Measurements from ENCODE around the gene TMUB1.

Gene TMUB1

DNA sequence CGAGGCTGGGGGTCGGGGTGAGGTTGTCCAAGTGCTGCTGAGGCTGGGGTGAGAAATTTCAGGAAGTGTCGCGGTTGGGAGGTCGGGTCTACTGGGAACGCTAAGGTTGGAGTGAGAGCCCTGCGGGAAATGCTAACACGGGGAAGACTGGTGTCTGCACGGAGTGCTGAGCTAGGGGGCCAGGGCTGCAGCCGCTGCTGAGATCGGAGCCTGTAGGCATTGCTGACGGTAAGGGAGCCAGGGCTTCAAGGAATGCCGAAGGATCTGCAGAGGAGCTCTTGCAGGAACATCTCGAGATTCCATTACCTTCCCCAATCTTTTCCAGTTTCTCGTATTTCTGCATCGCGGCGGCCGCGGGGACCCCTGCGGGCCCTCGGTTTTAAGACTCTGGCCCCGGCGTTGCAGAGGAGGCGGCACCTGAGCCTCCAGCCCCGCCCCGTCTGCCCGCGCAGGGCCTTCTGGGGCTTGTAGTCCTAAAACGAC lies 25.7 kb downstream of the TMUB1 start, which contains the start of gene CDK5:
Gene CDK5 (minus strand): TSS at position 392 of the 483 bp plus-strand sequence. CDS start 49 bp downstream, at position 343.
- no peak within 1 kb of the TSS for H2BK15ac ChIP-seq (ENCODE audit: low read length)
- H3K4ac ChIP-seq (ENCODE audit: low read length), result no peak within 1 kb of the TSS
- H3K9me3 ChIP-seq (replicated peaks in 1 of 2; ENCODE audit: control insufficient read depth in 2 of 2, insufficient read depth in 1 of 2, low read depth in 1 of 2, low read length in 2 of 2), result peaks cover 0 to 1% of the 10 kb centered on the region in 2 donors
- no peak within 1 kb of the TSS for H3K14ac ChIP-seq (ENCODE audit: low read length)
- DNase-seq (ENCODE audit: low spot score), result no peak
- H2BK12ac ChIP-seq (ENCODE audit: low read length), result no peak within 1 kb of the TSS
- peak within 1 kb of the TSS; percentile 57 for H3K27ac ChIP-seq (replicated peaks; ENCODE audit: low read length)
- no CpG with 5 or more reads among the region's 30 CpGs for WGBS, 2 donors (ENCODE audit: extremely low coverage in 2 of 2, insufficient read length in 2 of 2, insufficient replicate concordance in 1 of 2)
- peak within 1 kb of the TSS; percentile 71 for H3K9ac ChIP-seq (ENCODE audit: low read depth, low read length, poor library complexity)
- peak within 1 kb of the TSS; percentile 72 for H3K4me2 ChIP-seq (ENCODE audit: insufficient read depth, low read length, poor library complexity, severe bottlenecking)
- peaks cover 0 to 30% (median 0%) of the 10 kb centered on the region in 3 experiments for H3K27me3 ChIP-seq (ENCODE audit: control insufficient read depth in 3 of 3, insufficient read depth in 3 of 3, low read depth in 1 of 3, low read length in 3 of 3)
- H2AFZ ChIP-seq (ENCODE audit: low read length), result peak within 1 kb of the TSS; percentile 86
- H3K36me3 ChIP-seq (replicated peaks in 1 of 2; ENCODE audit: control insufficient read depth in 2 of 2, insufficient read depth in 2 of 2, low read length in 2 of 2), result peaks cover 2 to 12% of the 10 kb centered on the region in 2 donors
- H3K18ac ChIP-seq (ENCODE audit: low read length), result peak within 1 kb of the TSS; percentile 66
- no peak within 1 kb of the TSS for H4K8ac ChIP-seq (ENCODE audit: low read depth, low read length)
- peaks cover 2% of the 10 kb centered on the region for H3K79me1 ChIP-seq (ENCODE audit: low read depth, low read length)
- H2BK120ac ChIP-seq (ENCODE audit: low read depth, low read length), result no peak within 1 kb of the TSS
- no peak within 1 kb of the TSS for H4K91ac ChIP-seq (ENCODE audit: low read depth, low read length, poor library complexity)
- H3K23ac ChIP-seq (ENCODE audit: low read depth, low read length, poor library complexity), result peak within 1 kb of the TSS; percentile 15
- H3K4me1 ChIP-seq (ENCODE audit: control insufficient read depth in 2 of 2, insufficient read depth in 1 of 2, low read depth in 1 of 2, low read length in 2 of 2), result peaks cover 25 to 34% of the 10 kb centered on the region in 2 donors
- peak within 1 kb of the TSS; percentile 61 to 81 for H3K4me3 ChIP-seq (ENCODE audit: low read length in 2 of 2)
- no peak within 1 kb of the TSS for H2AK5ac ChIP-seq (ENCODE audit: low read depth, low read length)
- H2BK5ac ChIP-seq (ENCODE audit: low read length), result no peak within 1 kb of the TSS

DNA sequence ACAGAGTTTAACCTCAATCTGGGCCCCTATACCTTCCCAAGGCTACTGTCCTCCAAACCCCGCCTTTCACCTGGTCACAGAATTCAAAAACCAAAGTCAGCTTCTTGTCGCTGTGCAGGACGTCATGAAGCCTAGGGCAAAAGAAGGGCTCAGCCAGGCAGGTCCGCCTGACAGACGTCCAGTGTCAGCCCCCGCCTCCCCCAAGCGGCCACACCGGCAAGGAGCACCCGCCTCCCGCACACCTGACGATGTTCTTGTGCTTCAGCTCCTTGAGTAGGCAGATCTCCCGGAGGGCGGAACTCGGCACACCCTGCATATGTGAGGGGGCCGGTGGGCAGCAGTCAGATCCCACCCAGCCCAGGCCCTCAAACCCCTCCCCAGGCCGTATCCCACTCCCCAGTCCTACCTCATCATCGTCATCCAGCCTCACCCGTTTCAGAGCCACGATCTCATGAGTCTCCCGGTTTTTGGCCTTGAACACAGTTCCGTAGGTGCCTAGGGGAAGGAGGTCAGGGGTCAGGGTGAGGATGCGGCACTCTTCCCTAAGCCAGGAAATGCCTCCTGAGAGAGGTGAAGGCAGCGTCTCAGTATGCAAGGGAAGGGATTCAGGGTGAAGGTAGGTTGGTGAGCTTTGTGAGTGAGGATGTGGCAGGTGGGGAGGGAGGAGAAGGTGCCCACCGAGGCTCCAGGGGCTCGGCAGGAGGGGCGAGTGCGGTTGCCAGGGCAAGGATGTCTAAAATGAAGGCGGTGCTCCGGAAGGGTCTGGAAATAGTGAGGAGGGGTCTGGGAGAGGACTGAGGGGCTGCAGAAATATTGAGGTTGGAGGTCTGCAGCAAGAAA lies 26.4 kb downstream of the TMUB1 start:
- no peak overlapping the region for H2BK12ac ChIP-seq (ENCODE audit: low read length)
- H3K36me3 ChIP-seq (replicated peaks in 1 of 2; ENCODE audit: control insufficient read depth in 2 of 2, insufficient read depth in 2 of 2, low read length in 2 of 2), result peaks cover 3 to 7% of the 10 kb centered on the region in 2 donors
- no peak for DNase-seq (ENCODE audit: low spot score)
- peaks cover 0 to 33% (median 0%) of the 10 kb centered on the region in 3 experiments for H3K27me3 ChIP-seq (ENCODE audit: control insufficient read depth in 3 of 3, insufficient read depth in 3 of 3, low read depth in 1 of 3, low read length in 3 of 3)
- no peak overlapping the region for H4K8ac ChIP-seq (ENCODE audit: low read depth, low read length)
- H4K91ac ChIP-seq (ENCODE audit: low read depth, low read length, poor library complexity), result no peak overlapping the region
- no peak overlapping the region for H3K14ac ChIP-seq (ENCODE audit: low read length)
- WGBS, 2 donors (ENCODE audit: extremely low coverage in 2 of 2, insufficient read length in 2 of 2, insufficient replicate concordance in 1 of 2), result no CpG with 5 or more reads among the region's 29 CpGs
- peak overlapping the region; percentile 72 for H3K4me2 ChIP-seq (ENCODE audit: insufficient read depth, low read length, poor library complexity, severe bottlenecking)
- H3K4me3 ChIP-seq (ENCODE audit: low read length in 2 of 2), result peak overlapping the region; percentile 61 to 81
- H3K9me3 ChIP-seq (replicated peaks in 1 of 2; ENCODE audit: control insufficient read depth in 2 of 2, insufficient read depth in 1 of 2, low read depth in 1 of 2, low read length in 2 of 2), result peaks cover 0 to 2% of the 10 kb centered on the region in 2 donors
- H3K27ac ChIP-seq (replicated peaks; ENCODE audit: low read length), result no peak overlapping the region
- H3K79me1 ChIP-seq (ENCODE audit: low read depth, low read length), result peaks cover 3% of the 10 kb centered on the region
- H3K4ac ChIP-seq (ENCODE audit: low read length), result no peak overlapping the region
- H3K9ac ChIP-seq (ENCODE audit: low read depth, low read length, poor library complexity), result peak overlapping the region; percentile 18
- H2BK120ac ChIP-seq (ENCODE audit: low read depth, low read length), result no peak overlapping the region
- peak overlapping the region; percentile 15 for H3K23ac ChIP-seq (ENCODE audit: low read depth, low read length, poor library complexity)
- H3K18ac ChIP-seq (ENCODE audit: low read length), result no peak overlapping the region
- no peak overlapping the region for H2BK5ac ChIP-seq (ENCODE audit: low read length)
- no peak overlapping the region for H2BK15ac ChIP-seq (ENCODE audit: low read length)
- peak overlapping the region; percentile 86 for H2AFZ ChIP-seq (ENCODE audit: low read length)
- peaks cover 25 to 29% of the 10 kb centered on the region in 2 donors for H3K4me1 ChIP-seq (ENCODE audit: control insufficient read depth in 2 of 2, insufficient read depth in 1 of 2, low read depth in 1 of 2, low read length in 2 of 2)
- no peak overlapping the region for H2AK5ac ChIP-seq (ENCODE audit: low read depth, low read length)

DNA sequence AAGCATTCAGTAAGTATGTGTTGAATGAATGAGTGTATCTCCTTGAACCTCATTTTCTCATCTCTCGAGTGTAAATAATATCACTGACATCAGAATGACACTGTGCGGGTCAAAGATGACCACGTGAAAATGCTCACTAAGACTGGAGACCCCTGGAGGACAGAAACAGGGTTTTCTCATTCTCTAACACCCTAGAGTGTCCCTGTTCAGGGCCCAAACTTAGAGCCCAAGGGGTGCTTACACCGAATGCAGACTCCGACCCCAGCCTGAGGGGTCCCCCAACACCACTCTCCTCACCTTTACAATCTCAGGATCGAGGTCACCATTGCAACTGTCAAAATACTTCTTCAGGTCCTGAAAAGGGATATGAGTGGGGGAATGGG lies 27.0 kb downstream of the TMUB1 start:
- Histone ChIP-seq H3K27me3 (ENCODE audit: control insufficient read depth in 3 of 3, insufficient read depth in 3 of 3, low read depth in 1 of 3, low read length in 3 of 3) (peaks cover 0 to 31% (median 0%) of the 10 kb centered on the region in 3 experiments), H3K79me1 (ENCODE audit: low read depth, low read length) (peaks cover 3% of the 10 kb centered on the region), H3K9ac (ENCODE audit: low read depth, low read length, poor library complexity) (no peak overlapping the region), H4K8ac (ENCODE audit: low read depth, low read length) (no peak overlapping the region), H2AK5ac (ENCODE audit: low read depth, low read length) (no peak overlapping the region), H3K36me3 (replicated peaks in 1 of 2; ENCODE audit: control insufficient read depth in 2 of 2, insufficient read depth in 2 of 2, low read length in 2 of 2) (peaks cover 3 to 4% of the 10 kb centered on the region in 2 donors), H2BK15ac (ENCODE audit: low read length) (no peak overlapping the region), H3K4me1 (ENCODE audit: control insufficient read depth in 2 of 2, insufficient read depth in 1 of 2, low read depth in 1 of 2, low read length in 2 of 2) (peaks cover 22 to 23% of the 10 kb centered on the region in 2 donors), H3K4me2 (ENCODE audit: insufficient read depth, low read length, poor library complexity, severe bottlenecking) (no peak overlapping the region), H3K27ac (replicated peaks; ENCODE audit: low read length) (no peak overlapping the region), H2BK120ac (ENCODE audit: low read depth, low read length) (no peak overlapping the region), H2BK5ac (ENCODE audit: low read length) (no peak overlapping the region), H3K14ac (ENCODE audit: low read length) (no peak overlapping the region), H4K91ac (ENCODE audit: low read depth, low read length, poor library complexity) (no peak overlapping the region), H3K18ac (ENCODE audit: low read length) (no peak overlapping the region), H2BK12ac (ENCODE audit: low read length) (no peak overlapping the region), H3K9me3 (replicated peaks in 1 of 2; ENCODE audit: control insufficient read depth in 2 of 2, insufficient read depth in 1 of 2, low read depth in 1 of 2, low read length in 2 of 2) (peaks cover 0 to 2% of the 10 kb centered on the region in 2 donors), H3K4ac (ENCODE audit: low read length) (no peak overlapping the region), H2AFZ (ENCODE audit: low read length) (no peak overlapping the region), H3K4me3 (ENCODE audit: low read length in 2 of 2) (no peak overlapping the region), H3K23ac (ENCODE audit: low read depth, low read length, poor library complexity) (no peak overlapping the region)
- WGBS, 2 donors (ENCODE audit: extremely low coverage in 2 of 2, insufficient read length in 2 of 2, insufficient replicate concordance in 1 of 2), result no CpG with 5 or more reads among the region's 6 CpGs
- no peak for DNase-seq (ENCODE audit: low spot score)

DNA sequence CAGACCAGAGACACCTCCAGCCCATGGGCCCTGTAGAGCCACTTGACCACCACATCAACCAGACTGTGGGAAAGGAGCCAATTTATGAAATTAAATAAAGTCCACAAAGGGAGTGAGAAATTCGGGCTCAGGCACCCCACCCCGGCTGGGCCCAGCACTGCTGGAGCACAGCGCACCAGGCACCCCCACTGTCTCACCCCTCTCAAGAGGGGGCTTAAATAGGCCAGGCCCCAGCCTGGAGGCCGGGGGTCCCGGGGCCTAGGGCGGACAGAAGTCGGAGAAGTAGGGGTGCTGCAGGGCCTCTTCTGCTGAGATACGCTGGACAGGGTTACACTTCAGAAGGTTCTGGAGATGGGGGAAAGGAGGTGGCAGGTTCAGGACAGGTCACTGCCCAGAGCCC lies 29.5 kb downstream of the TMUB1 start:
- Histone ChIP-seq H3K79me1 (ENCODE audit: low read depth, low read length) (peaks cover 1% of the 10 kb centered on the region), H4K8ac (ENCODE audit: low read depth, low read length) (no peak overlapping the region), H3K4me1 (ENCODE audit: control insufficient read depth in 2 of 2, insufficient read depth in 1 of 2, low read depth in 1 of 2, low read length in 2 of 2) (peaks cover 10% of the 10 kb centered on the region in 2 donors), H2BK15ac (ENCODE audit: low read length) (no peak overlapping the region), H2AK5ac (ENCODE audit: low read depth, low read length) (no peak overlapping the region), H3K9ac (ENCODE audit: low read depth, low read length, poor library complexity) (no peak overlapping the region), H2BK12ac (ENCODE audit: low read length) (no peak overlapping the region), H3K4ac (ENCODE audit: low read length) (no peak overlapping the region), H3K36me3 (replicated peaks in 1 of 2; ENCODE audit: control insufficient read depth in 2 of 2, insufficient read depth in 2 of 2, low read length in 2 of 2) (peaks cover 3 to 4% of the 10 kb centered on the region in 2 donors), H3K14ac (ENCODE audit: low read length) (no peak overlapping the region), H3K9me3 (replicated peaks in 1 of 2; ENCODE audit: control insufficient read depth in 2 of 2, insufficient read depth in 1 of 2, low read depth in 1 of 2, low read length in 2 of 2) (peaks cover 0 to 2% of the 10 kb centered on the region in 2 donors), H3K27ac (replicated peaks; ENCODE audit: low read length) (no peak overlapping the region), H2BK120ac (ENCODE audit: low read depth, low read length) (no peak overlapping the region), H3K4me3 (ENCODE audit: low read length in 2 of 2) (no peak overlapping the region), H4K91ac (ENCODE audit: low read depth, low read length, poor library complexity) (no peak overlapping the region), H3K4me2 (ENCODE audit: insufficient read depth, low read length, poor library complexity, severe bottlenecking) (no peak overlapping the region), H3K27me3 (ENCODE audit: control insufficient read depth in 3 of 3, insufficient read depth in 3 of 3, low read depth in 1 of 3, low read length in 3 of 3) (peaks cover 0 to 43% (median 6%) of the 10 kb centered on the region in 3 experiments), H2AFZ (ENCODE audit: low read length) (no peak overlapping the region), H3K23ac (ENCODE audit: low read depth, low read length, poor library complexity) (no peak overlapping the region), H3K18ac (ENCODE audit: low read length) (no peak overlapping the region), H2BK5ac (ENCODE audit: low read length) (peak overlapping the region; percentile 28)
- WGBS, 2 donors (ENCODE audit: extremely low coverage in 2 of 2, insufficient read length in 2 of 2, insufficient replicate concordance in 1 of 2), result no CpG with 5 or more reads among the region's 8 CpGs
- no peak for DNase-seq (ENCODE audit: low spot score)

All from neuronal stem cell (in vitro differentiated cells).